CD4-positive, alpha-beta T cell treated with Interleukin-10 for 1 hour (primary cell): ENCODE measurements around the gene KDM4D.
A peak's percentile ranks its signal among the peaks of the same experiment; 100 is the strongest.
"Not testable (repeated sequence)": the region's sequence is repeated elsewhere in the genome, so short reads cannot be mapped to it uniquely, and the experiment has no call there.

Experiments used
- DNase-seq: peaks from one replicate; pipeline ENCODE4 v3.0.0-alpha.2; 2020

The KDM4D gene

GRCh38 chr11:94958121-94958696 lies 15.3 kb upstream of the KDM4D start:
- DNase-seq, result no peak

GRCh38 chr11:94959179-94959578 lies 14.3 kb upstream of the KDM4D start:
- no peak for DNase-seq

GRCh38 chr11:94960488-94960887 lies 13.0 kb upstream of the KDM4D start:
- DNase-seq, result no peak

- DNase-seq, result no peak
These were observed 12.3 kb upstream of the KDM4D start for GRCh38 chr11:94961255-94961654.

- no peak for DNase-seq
These were observed 8.6 kb upstream of the KDM4D start for GRCh38 chr11:94964934-94965333.

- DNase-seq, result peak; percentile 15
These were observed 5.1 kb upstream of the KDM4D start for GRCh38 chr11:94968334-94968958.

- no peak for DNase-seq
These were observed 810 bp upstream of the KDM4D start for GRCh38 chr11:94972700-94973098.

- no peak for DNase-seq
These were observed 669 bp downstream of the KDM4D start for GRCh38 chr11:94974178-94974577.

GRCh38 chr11:94975599-94975998 lies 2.1 kb downstream of the KDM4D start:
- DNase-seq, result no peak

GRCh38 chr11:94987378-94987777 lies 13.9 kb downstream of the KDM4D start:
- DNase-seq, result no peak

- no peak for DNase-seq
These were observed 15.2 kb downstream of the KDM4D start for GRCh38 chr11:94988748-94989147.

GRCh38 chr11:94993400-94993943 lies 20.0 kb downstream of the KDM4D start:
- DNase-seq, result no peak

- DNase-seq, result no peak
These were observed 23.9 kb downstream of the KDM4D start for GRCh38 chr11:94997437-94997836.

- DNase-seq, result no peak
These were observed 24.8 kb downstream of the KDM4D start for GRCh38 chr11:94998285-94998684.

GRCh38 chr11:95003716-95004115 lies 30.2 kb downstream of the KDM4D start:
- no peak for DNase-seq

- no peak for DNase-seq
These were observed 32.1 kb downstream of the KDM4D start for GRCh38 chr11:95005642-95006041.

- no peak for DNase-seq
These were observed 37.9 kb downstream of the KDM4D start for GRCh38 chr11:95011376-95011775.

- DNase-seq, result no peak
These were observed 40.8 kb downstream of the KDM4D start for GRCh38 chr11:95014184-95014821.

GRCh38 chr11:95016139-95016538 lies 42.6 kb downstream of the KDM4D start:
- no peak for DNase-seq

- not testable (repeated sequence) for DNase-seq
These were observed 48.0 kb downstream of the KDM4D start for GRCh38 chr11:95021468-95021867.

GRCh38 chr11:95024958-95025357 lies 51.4 kb downstream of the KDM4D start, which contains the start of gene KDM4E:
TSS of gene KDM4E (plus strand) at chr11:95025258. CDS start at chr11:95025558, 300 bp downstream.
- DNase-seq, result no peak

- DNase-seq, result not testable (repeated sequence)
These were observed 52.1 kb downstream of the KDM4D start for GRCh38 chr11:95025594-95025993.

GRCh38 chr11:95028357-95028756 lies 54.8 kb downstream of the KDM4D start:
- DNase-seq, result no peak

- no peak for DNase-seq
These were observed 59.5 kb downstream of the KDM4D start for GRCh38 chr11:95033051-95033450.
